ENCODE measurements around the gene HEMK1. TPM values are rescaled to one million over a fixed set of nuclear protein-coding genes. Genes with fewer than 3 reads are reported as not detected.

Gene HEMK1
- total and polyA plus RNA-seq, 2 of the 8 experiments (the other 6 are each of a cell fraction or from before 2014, with no cell fraction given) = 9.7 to 10.6 TPM

DNA sequence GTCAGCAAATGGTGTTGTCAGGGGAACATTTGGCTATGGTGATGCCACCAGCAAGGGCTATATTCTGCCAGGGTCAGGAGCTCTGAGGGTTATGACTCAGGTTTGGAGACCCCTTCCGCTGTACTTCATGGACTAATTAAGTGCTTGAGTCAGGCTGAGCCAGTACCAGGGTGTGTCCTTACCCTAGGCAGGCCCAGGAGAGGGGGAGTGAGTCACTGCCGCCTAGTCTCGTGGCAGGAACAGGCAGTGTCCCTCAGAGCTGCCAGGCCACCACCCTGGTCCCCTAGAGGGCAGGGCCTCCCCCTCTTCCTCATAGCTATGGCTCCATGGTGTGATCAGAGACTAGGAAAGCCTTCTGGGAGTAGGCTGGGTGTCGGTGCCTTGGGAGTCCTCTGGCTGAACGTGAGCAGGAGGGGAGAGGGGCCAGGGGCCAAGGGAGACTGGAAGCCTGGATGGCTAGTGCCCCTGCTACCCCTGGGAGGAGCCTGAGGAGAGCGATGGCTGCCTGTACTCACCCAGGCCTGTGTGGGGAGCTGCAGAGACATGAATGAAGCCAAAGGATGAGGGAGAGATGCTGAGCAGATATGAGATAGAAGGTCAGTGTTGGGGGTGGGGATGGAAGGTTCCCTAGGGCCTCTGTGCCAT lies 58.2 kb downstream of the HEMK1 start:
- H4K8ac ChIP-seq (ENCODE audit: extremely low read depth, insufficient read depth, low read length) = peak overlapping the region; percentile 7; the same call in 1 of the 2 replicates
- no peaks in the 10 kb centered on the region for H3K27me3 ChIP-seq (replicated peaks in 1 of 4; ENCODE audit: control insufficient read depth in 3 of 4, extremely low read depth in 1 of 4, insufficient read depth in 3 of 4, low read length in 3 of 4)
- no peak overlapping the region for H2BK20ac ChIP-seq (ENCODE audit: low read length)
- H3K9ac ChIP-seq (replicated peaks in 1 of 4; ENCODE audit: extremely low read depth in 1 of 4, low read depth in 3 of 4, low read length in 3 of 4) = no peak overlapping the region
- no peak overlapping the region for H2BK12ac ChIP-seq (ENCODE audit: low read depth, low read length)
- peaks cover 2 to 21% (median 12%) of the 10 kb centered on the region in 4 experiments for H3K4me1 ChIP-seq (replicated peaks in 1 of 4; ENCODE audit: control insufficient read depth in 3 of 4, insufficient read depth in 4 of 4, low read length in 3 of 4)
- no peak overlapping the region; the same call in 1 of the 2 replicates for H2BK15ac ChIP-seq (ENCODE audit: low read length)
- DNase-seq (ENCODE audit: low read depth in 1 of 2, low spot score in 2 of 2) (no peak), FAIRE-seq (peak; percentile 72)
- no peak overlapping the region for H2AK5ac ChIP-seq (ENCODE audit: low read depth, low read length)
- ChIA-PET POLR2A (ENCODE audit: partially characterized antibody) (interaction anchor here (0.5 to 2.8 kb wide), 5 partner anchors 10 to 302 kb away, joined by 3 to 20 read pairs (median 7); partner anchors contain the start of gene MAPKAPK3), CTCF (ENCODE audit: partially characterized antibody) (interaction anchor here (0.6 to 63.8 kb wide), 22 partner anchors 6 to 1326 kb away, joined by 3 to 1262 read pairs (median 4); partner anchors contain the start of genes C3orf18, CISH, DOCK3 and HEMK1)
- no peaks in the 10 kb centered on the region for H3K23me2 ChIP-seq (ENCODE audit: low read depth, low read length)
- peaks cover 2 to 18% of the 10 kb centered on the region in 2 experiments for H4K20me1 ChIP-seq (replicated peaks in 1 of 2; ENCODE audit: control insufficient read depth in 1 of 2, insufficient read depth in 2 of 2, low read length in 2 of 2)
- H4K5ac ChIP-seq (ENCODE audit: insufficient read length, low read depth, low read length) = no peak overlapping the region
- peaks cover 0 to 44% of the 10 kb centered on the region in 2 experiments; a peak in 1 of 4 replicates for H3K79me2 ChIP-seq (ENCODE audit: control insufficient read depth in 1 of 2, insufficient read depth in 2 of 2, low read length in 2 of 2)
- H3K79me1 ChIP-seq (ENCODE audit: low read depth, low read length) = peaks cover 9% of the 10 kb centered on the region
- no peak overlapping the region for H3K18ac ChIP-seq (ENCODE audit: extremely low read depth, low read length)
- H3K4ac ChIP-seq (replicated peaks; ENCODE audit: insufficient read length, low read depth, low read length) = no peak overlapping the region
- H2AFZ ChIP-seq (ENCODE audit: low read length) = no peak overlapping the region
- no peak overlapping the region for H3K56ac ChIP-seq (replicated peaks; ENCODE audit: insufficient read length, low read depth, low read length)
- no peak overlapping the region for H3K14ac ChIP-seq (ENCODE audit: insufficient read length)
- H3K36me3 ChIP-seq (ENCODE audit: control insufficient read depth in 2 of 4, insufficient read depth in 4 of 4, low read length in 3 of 4) = peaks cover 0 to 3% (median 0%) of the 10 kb centered on the region in 4 experiments; a peak in 2 of 8 replicates
- WGBS, 2 experiments (ENCODE audit: extremely low coverage in 1 of 2, insufficient coverage in 1 of 2, insufficient read length in 1 of 2, insufficient replicate concordance in 2 of 2, low coverage in 1 of 2, low lambda C conversion rate in 2 of 2, missing lambda C conversion rate in 1 of 2) = 60% methylated on average over 5 of the region's 6 CpGs; no CpG with 5 or more reads in 1 of the 2 experiments
- H2BK120ac ChIP-seq (replicated peaks; ENCODE audit: low read depth, low read length) = no peak overlapping the region
- H3K4me3 ChIP-seq (ENCODE audit: extremely low read depth in 1 of 4, insufficient read depth in 2 of 4, low read depth in 3 of 4, low read length in 4 of 4) = no peak overlapping the region
- peak overlapping the region; percentile 4 for H4K91ac ChIP-seq (replicated peaks; ENCODE audit: insufficient read length, low read length)
- no peak overlapping the region for H3K4me2 ChIP-seq (ENCODE audit: insufficient read depth in 1 of 2, low read depth in 2 of 2, low read length in 2 of 2)
- peak in 2 of 3 experiments; percentile 79 to 82; a peak in 3 of 4 replicates for TF ChIP-seq CTCF (IDR thresholded peaks at IDR 0.05; ENCODE audit: control extremely low read depth in 1 of 3, insufficient read depth in 1 of 3, low read depth in 1 of 3, low read length in 3 of 3)
- no peak for TF ChIP-seq SIRT6 (IDR thresholded peaks at IDR 0.05; ENCODE audit: low read length)
- peak; percentile 90 to 91 for TF ChIP-seq RAD21 (IDR thresholded peaks at IDR 0.05 in 1 of 2, conservative IDR thresholded peaks at IDR 0.05 in 1 of 2; ENCODE audit: low read depth in 2 of 2, low read length in 2 of 2)
- H2BK5ac ChIP-seq (ENCODE audit: low read depth, low read length) = no peak overlapping the region
- no peaks in the 10 kb centered on the region for H3K9me3 ChIP-seq (ENCODE audit: insufficient read depth in 2 of 2, low read depth in 1 of 2, low read length in 1 of 2)
- H3K23ac ChIP-seq (ENCODE audit: insufficient read length) = no peak overlapping the region
- H3K27ac ChIP-seq (ENCODE audit: low read depth, low read length) = peak overlapping the region; percentile 32; the same call in 1 of the 2 replicates
